GM21390 (cell line): ENCODE measurements around the gene LRFN2.

Experiments
- ATAC-seq: cut with Tn5 transposase; IDR thresholded peaks from one replicate; pipeline ENCODE4 v1.9.1; 2021; ENCODE audit not compliant: unreplicated experiment

Gene LRFN2

DNA sequence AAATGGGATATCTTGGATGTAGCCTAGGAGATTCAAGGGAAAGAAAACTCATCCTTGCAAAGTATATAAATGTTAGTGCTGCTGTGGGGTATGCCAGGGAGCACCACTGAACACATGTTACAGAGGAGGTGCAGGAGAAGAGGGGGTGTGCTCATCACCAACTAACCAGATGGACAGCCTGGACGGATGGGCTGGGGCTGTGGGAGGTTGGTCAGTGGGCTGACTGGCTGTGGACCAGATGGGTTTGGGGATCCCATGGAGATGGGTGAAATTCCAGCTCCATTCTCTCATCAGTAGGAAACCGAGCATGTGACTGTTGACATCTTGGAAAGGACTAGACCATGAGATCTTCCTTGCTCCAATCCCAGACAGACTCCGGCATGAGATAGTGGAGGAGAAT is 201.0 kb downstream of the LRFN2 start:
- ATAC-seq = no peak

- ATAC-seq = no peak
These were observed 203.6 kb downstream of the LRFN2 start for GRCh38 chr6:40383348-40384115.

GRCh38 chr6:40380271-40380670 is 206.9 kb downstream of the LRFN2 start:
- no peak for ATAC-seq

GRCh38 chr6:40379811-40380210 is 207.4 kb downstream of the LRFN2 start:
- ATAC-seq = no peak

DNA sequence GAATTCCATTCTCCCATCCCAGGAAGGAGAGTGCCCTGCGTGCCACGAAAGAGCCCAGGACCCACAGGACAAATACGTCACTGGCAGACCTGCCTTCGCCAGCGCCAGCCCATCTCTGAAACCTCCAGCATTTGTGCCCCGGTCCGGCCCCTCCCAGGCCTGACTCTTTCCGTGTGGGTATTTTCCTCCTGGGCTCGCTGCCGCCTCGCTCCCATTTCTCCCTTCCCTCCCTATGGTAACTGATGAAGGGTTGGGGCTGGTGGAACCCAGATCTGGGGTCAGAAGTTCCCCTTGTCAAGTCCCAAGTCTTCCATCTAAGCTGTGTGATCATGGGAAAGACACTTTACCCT is 208.5 kb downstream of the LRFN2 start:
- ATAC-seq = no peak

DNA sequence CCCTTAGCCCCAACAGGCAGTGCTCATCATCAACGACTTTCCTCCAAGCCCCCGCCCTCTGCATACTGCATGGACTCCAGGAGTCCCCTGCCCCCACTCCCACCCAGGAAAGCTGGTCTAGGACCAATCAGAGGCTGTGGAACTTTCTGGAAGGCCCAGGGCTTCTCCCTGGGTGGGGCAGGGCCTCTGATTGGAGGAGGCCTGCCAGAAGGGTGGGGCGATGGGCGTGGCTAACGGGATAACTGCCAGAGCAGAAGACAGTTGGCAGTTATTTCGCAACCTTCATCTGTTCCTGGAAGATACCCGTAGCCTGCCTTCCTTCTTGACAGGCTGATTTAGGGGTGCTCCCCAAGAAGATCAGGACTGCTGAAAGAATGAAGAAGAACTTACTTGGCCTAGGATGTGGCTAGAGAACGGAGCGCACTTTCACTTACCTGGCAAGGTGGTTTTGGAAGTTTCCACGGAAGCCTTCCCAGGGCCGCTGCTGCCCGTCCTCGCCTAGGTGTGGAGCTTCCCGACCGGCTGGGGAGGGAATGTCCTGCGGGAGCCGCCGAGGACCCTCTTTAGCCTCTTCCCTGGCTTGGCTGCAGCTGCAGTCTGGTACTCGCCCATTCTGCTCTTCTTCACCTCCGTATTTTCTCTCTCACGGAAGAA is 209.0 kb downstream of the LRFN2 start:
- ATAC-seq = no peak

DNA sequence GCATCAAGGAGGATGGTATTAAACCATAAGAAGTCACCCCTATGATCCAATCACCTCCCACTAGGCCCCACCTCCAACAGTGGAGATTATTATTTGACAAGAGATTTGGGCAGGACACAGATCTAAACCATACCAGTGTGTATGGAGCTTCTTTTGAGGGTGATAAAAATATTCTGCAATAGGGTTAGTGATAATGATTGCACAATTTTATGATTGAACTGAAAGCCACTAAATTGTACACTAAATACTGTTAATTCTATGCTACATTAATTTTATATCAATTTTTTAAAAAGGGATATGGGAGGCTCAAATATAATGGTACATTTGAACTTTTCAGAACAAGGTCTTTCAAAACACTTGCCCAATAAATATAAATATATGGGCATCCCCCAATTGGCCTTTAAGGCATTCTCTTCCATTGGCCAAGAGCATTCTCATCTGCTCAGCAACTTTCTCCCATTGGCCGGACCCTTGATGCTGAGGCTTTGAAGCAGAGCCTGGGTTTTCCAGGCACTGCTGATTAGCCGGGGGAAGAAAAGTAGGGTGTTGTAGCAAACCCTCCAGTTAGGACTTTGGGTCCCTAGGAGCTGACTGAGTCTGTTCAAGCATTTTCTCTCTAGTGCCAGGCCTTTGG is 209.9 kb downstream of the LRFN2 start:
- no peak for ATAC-seq

- ATAC-seq = no peak
These were observed 211.0 kb downstream of the LRFN2 start for GRCh38 chr6:40376113-40376650.

DNA sequence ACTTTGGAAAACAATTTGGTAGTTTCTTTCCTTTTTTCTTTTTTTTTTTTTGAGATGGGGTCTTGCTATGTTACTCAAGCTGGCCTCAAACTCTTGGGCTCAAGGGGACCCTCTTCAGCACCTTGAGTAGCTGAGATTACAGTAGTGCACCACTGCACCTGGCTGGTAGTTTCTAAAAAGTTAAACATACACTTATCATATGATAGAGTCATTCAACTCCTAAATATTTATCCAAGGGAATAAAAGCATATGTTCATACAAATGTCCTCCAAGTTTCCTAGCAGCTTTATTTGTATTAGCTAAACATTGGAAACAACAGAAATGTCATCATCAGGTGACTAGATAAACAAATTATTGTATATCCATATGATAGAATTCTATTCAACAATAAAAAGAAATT is 213.9 kb downstream of the LRFN2 start:
- ATAC-seq = no peak

DNA sequence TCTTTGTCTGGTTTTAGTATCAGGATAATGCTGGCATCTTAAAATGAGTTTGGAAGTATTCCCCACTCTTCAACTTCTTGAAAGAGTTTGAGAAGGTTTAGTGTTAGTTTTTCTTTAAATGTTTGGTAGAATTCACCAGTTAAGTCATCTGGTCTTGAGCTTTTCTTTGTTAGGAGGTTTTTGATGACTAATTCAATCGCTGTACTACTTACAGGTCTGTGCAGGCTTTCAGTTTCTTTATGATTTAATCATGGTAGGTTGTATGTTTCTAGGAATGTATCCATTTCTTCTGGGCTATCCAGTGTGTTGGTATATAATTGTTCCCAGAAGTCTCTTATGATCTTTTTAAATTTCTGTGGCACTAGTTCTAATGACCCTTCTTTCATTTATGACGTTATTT is 215.5 kb downstream of the LRFN2 start:
- no peak for ATAC-seq

- no peak for ATAC-seq
These were observed 216.1 kb downstream of the LRFN2 start for GRCh38 chr6:40371095-40371494.

DNA sequence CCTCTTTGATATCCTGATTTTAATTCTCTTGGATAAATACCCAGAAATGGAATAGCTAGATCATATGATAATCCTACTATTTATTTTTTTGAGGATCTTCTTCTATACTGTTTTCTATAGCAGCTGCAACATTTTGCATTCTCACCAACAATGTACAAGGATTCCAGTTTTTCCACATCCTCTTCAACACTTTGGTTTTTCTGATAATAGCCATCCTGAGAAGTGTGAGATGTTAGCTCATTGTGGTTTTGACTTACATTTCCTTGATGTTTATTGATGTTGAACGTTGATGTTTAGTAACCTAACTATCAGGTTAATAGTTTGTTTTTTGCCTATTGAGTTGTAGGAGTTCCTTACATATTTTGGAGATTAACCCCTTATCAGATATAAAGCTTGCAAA is 217.3 kb downstream of the LRFN2 start:
- ATAC-seq = no peak

DNA sequence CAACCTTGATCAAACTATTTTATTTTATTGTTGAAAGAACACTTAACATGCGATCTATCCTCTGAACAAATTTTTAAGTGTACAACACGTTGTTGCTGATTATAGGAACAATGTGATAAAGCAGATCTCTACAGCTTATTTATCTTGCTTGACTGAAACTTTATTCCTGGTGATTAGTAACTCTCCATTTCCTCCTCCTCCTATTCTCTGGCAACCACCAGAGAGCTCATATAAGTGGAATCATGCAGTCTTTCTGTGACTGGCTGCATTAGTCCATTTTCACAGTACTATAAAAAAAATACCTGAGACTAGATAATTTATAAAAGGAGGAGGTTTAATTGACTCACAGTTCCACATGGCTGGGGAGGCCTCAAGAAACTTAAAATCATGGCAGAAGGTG is 218.1 kb downstream of the LRFN2 start:
- no peak for ATAC-seq

- ATAC-seq = no peak
These were observed 224.3 kb downstream of the LRFN2 start for GRCh38 chr6:40362859-40363258.

DNA sequence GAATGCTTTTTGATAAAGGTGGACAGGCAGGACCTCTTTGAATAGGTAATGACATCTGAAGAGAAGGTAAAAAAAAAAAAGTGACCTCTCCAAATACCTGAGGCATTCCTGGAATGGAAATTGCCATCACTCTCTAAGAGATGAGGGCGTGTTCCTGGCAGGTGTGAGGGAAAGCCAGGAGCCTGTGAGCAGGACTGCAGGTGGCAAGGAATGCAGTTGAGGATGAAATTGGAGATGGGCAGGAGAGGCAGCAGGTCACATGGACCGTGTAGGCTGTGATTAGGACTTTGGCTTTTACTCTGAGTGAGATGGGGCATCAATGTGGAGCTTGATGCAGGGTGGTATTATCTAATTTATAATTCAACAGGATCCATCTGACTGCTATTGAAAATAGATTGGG is 227.4 kb downstream of the LRFN2 start:
- ATAC-seq = no peak

GRCh38 chr6:40358473-40359460 is 228.4 kb downstream of the LRFN2 start:
- no peak for ATAC-seq

DNA sequence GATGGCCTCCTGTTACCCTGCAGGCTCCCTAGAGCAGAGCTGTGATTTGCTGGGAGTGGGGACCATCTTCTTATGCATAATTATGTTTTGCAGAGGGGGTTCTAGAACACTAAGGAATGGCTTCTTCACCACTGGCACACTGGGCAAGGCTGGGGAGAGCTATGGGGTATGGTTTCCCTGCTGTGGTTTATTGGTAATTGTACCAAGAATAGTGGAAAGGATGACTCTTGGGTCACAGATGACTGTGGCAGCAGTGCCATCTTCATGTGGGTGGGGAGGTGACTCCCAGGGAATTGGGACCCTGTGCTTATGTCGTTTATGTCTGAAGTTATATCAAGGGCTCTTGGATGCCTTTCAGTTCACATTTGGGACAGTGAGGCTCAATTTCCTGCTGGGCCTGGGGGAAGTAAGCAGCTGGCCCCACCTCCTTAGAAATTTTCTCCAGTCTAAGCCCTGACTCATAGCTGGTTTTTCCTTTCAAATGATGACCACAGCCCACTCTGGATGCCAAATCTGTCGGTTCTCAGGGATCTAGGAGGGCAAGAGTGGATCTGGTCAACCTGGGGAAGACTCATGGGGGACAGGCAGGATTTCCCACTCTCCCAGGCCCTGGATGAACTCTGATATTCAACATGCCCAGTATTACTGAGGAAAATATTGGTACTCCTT is 230.8 kb downstream of the LRFN2 start:
- no peak for ATAC-seq

GRCh38 chr6:40355532-40355931 is 231.6 kb downstream of the LRFN2 start:
- no peak for ATAC-seq

- no peak for ATAC-seq
These were observed 232.1 kb downstream of the LRFN2 start for GRCh38 chr6:40355066-40355465.

- no peak for ATAC-seq
These were observed 233.2 kb downstream of the LRFN2 start for GRCh38 chr6:40353967-40354452.
